Heart left ventricle (tissue), 16 donors: ENCODE results near the gene ROPN1. TPM values are rescaled to one million over a fixed set of nuclear protein-coding genes. Genes with fewer than 3 reads are reported as not detected.
"Not testable (repeated sequence)": the region's sequence is repeated elsewhere in the genome, so short reads cannot be mapped to it uniquely, and the experiment has no call there.

Experiments used
- ATAC-seq, 4 donors: fragments of 200-7000 bp; cut with Tn5 transposase; one replicate each; pipeline ENCODE4 v1.9.1; 2020 to 2022; ENCODE audit warnings: moderate library complexity in 4 of 4, mild to moderate bottlenecking in 3 of 4, moderate number of reproducible peaks in 1 of 4
- DNase-seq, 5 donors: peaks; one replicate each; pipeline ENCODE4 v3.0.0-alpha.2; 2020
- H3K27ac ChIP-seq, 12 donors: fragments of 200-600 bp; sonication (generic) in 4 of 12; one replicate each; pipeline versions ENCODE4 v1.5.0 to v1.8.0; 2016 to 2022; ENCODE audit warnings: mild to moderate bottlenecking in 2 of 12
- H3K27me3 ChIP-seq, 9 donors: fragments of 200-600 bp; sonication (generic) in 2 of 9; one replicate each; pipeline versions ENCODE4 v1.5.1 to v1.8.0; 2016 to 2022; ENCODE audit warnings: mild to moderate bottlenecking in 3 of 9
- H3K36me3 ChIP-seq, 9 donors: fragments of 200-600 bp; sonication (generic) in 2 of 9; one replicate each; pipeline versions ENCODE4 v1.5.0 to v1.8.0; 2018 to 2022; ENCODE audit warnings: mild to moderate bottlenecking in 2 of 9
- H3K4me1 ChIP-seq, 12 donors: fragments of 200-600 bp; sonication (generic) in 4 of 12; one replicate each; pipeline versions ENCODE4 v1.5.0 to v1.8.0; 2016 to 2022; ENCODE audit warnings: mild to moderate bottlenecking in 3 of 12
- H3K4me3 ChIP-seq, 12 donors: fragments of 200-600 bp; sonication (generic) in 4 of 12; one replicate each; pipeline versions ENCODE4 v1.5.0 to v1.8.0; 2017 to 2022; ENCODE audit warnings: mild to moderate bottlenecking in 9 of 12, moderate library complexity in 4 of 12
- H3K9me3 ChIP-seq, 12 donors: fragments of 200-600 bp; sonication (generic) in 4 of 12; one replicate each; pipeline versions ENCODE4 v1.5.0 to v1.8.0; 2016 to 2022; ENCODE audit warnings: mild to moderate bottlenecking in 1 of 12
- CTCF ChIP-seq, 12 donors: fragments of 200-600 bp; sonication (generic) in 4 of 12; IDR thresholded peaks; one replicate each; pipeline versions ENCODE4 v1.5.0 to v1.8.0; 2018 to 2022; ENCODE audit warnings: antibody characterized with exemption in 12 of 12, mild to moderate bottlenecking in 5 of 12
- POLR2A ChIP-seq, 2 donors: fragments of 450-650 bp; IDR thresholded peaks; one replicate each; pipeline ENCODE4 v1.6.1; 2017; ENCODE audit warnings: antibody characterized with exemption in 2 of 2, mild to moderate bottlenecking in 2 of 2, moderate library complexity in 2 of 2
- WGBS, 4 donors: extraction: QIAGEN DNeasy Blood & Tissue Kit in 2 of 4; methylation state at CpG; one replicate each; pipeline versions ENCODE4 v1.1.5 to v1.1.7; 2013 to 2018; 5-methylcytosine and 5-hydroxymethylcytosine counted together
- intact Hi-C, 10 donors: fragments of 100-400 bp; cut with DNase I; formaldehyde crosslinking; loops; one replicate each; pipeline versions ENCODE4 v1.11.1 to v1.14.2; 2022
- long read RNA-seq, 3 donors: library from polyadenylated mRNA; unstranded; transcript quantifications; one replicate each; pipeline ENCODE4 v2.0.0, GENCODE V29; 2020 to 2021
- polyA plus RNA-seq, 2 donors: library from polyadenylated mRNA; stranded (reverse); fragments of 200-250 nt; gene quantifications; one replicate each; pipeline ENCODE4 v1.2.3, GENCODE V29; 2013
- total RNA-seq, 9 donors: library from RNA; depleted of rRNA in 2 of 9; stranded (reverse); fragments of >200 nt in 2 of 9; fragmentation: NEBNext Ultra II Directional in 3 of 9; extraction: Animal tissue kit (Norgen Biotek cat#: 25700) in 3 of 9; gene quantifications; one replicate each; pipeline versions ENCODE4 v1.1.0 to v1.2.4, GENCODE V29; 2016 to 2023
- donor health status: ischemic (EF 13 %, LVEDD 7.1; RV severe dilation, severe dysfunction).
- donor health status: healthy with polysubstance abuse.
- donor health status: DM: no; HTN: yes; CAD: no.
- donor health status: DM: no; HTN: no; CAD: no.
- donor health status: ischemic (EF 25% LVEDD 6.9; RV normal size, moderate dysfunction).
- donor health status: ischemic (EF 25% LVEDD 5.7; RV mildly dilated, moderate dysfunction).
- donor health status: healthy.
- donor health status: DM: yes; HTN: yes; CAD: no.
- donor health status: ischemic (EF 35%, LVEDD 5.7; RV mildly dilated, moderate dysfunction).
- donor health status: nonischemic (EF 11% LVEDD 7.7; RV severe dilation, severe dysfunction).
- donor health status: DM: yes; HTN: yes; CAD: no.
- donor health status: PGD.
- donor health status: ischemic (EF 29% LVEDD 5.4; RV normal size, mild dysfunction).
- donor health status: nonischemic (EF 23%, LVEDD 6.1; RV moderate dilation, normal function).

Gene ROPN1
- total RNA-seq (under 1 TPM in 5 of 9 donors, not detected in 4; 0.21 to 0.67 (median 0.50) TPM), polyA plus RNA-seq (under 1 TPM; 0.19 to 0.28 TPM)
- long read RNA-seq, donor 1, result 0 reads
- long read RNA-seq, donor 2, result 0 reads
- long read RNA-seq, donor 3, result 0 reads

DNA sequence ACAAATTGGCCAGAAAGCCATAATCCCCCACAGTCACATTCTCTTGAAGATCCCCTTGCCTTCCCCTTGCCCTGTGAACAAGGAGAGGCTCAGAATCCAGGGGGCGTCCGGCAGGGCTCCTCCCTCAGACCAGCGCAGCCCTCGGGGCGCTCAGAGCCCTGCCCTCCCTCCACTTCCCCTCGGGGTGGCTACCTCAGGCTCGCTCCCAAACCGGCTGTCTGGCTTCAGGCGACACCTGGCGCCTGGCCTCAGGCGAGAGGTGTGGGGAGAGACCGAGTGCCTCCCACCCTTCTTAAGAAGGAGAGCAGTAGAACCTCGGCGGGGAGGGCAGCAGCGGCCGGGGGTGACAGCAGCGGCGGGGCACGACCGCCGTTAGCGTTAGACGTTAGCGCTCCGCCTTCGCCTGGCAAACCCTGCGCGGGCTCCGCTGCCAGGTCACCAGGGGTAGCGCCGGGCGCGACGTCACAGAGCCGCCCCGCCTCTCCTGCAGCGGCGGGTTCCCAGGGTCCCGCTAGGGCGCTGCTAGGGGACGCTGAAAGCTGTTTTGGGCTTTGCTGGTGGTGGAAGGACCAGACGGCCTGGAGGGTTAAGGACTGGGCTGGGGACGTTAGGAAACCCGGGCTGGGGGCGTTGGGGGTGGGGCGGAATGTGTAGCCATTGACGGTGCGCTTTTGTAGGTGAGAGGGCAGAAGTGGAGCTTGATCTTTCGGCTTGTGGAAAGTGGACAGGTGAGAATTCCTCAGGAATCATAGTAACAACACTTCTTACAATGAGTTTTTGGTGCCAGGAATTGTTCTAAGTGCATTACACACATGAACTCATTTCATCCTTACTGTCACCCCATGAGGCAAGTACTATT, at the start of gene ROPN1:
Gene ROPN1 (minus strand): TSS at position 395 of the 859 bp plus-strand sequence. CDS start 11,643 bp downstream, outside the sequence.
- peaks cover 0 to 15% (median 0%) of the 10 kb centered on the region in 9 donors for H3K27me3 ChIP-seq
- H3K27ac ChIP-seq, H3K4me1 ChIP-seq, DNase-seq, H3K9me3 ChIP-seq, intact Hi-C loops, H3K36me3 ChIP-seq: not testable (repeated sequence)
- peak; percentile 51 to 93 (median 92) for ATAC-seq
- H3K4me3 ChIP-seq, result peak within 1 kb of the TSS in 4 of 12 donors; percentile 25 to 38 (median 26)
- 3 to 13% (median 4%) methylated on average over 3 to 7 of the region's 49 CpGs for WGBS, 4 donors

DNA sequence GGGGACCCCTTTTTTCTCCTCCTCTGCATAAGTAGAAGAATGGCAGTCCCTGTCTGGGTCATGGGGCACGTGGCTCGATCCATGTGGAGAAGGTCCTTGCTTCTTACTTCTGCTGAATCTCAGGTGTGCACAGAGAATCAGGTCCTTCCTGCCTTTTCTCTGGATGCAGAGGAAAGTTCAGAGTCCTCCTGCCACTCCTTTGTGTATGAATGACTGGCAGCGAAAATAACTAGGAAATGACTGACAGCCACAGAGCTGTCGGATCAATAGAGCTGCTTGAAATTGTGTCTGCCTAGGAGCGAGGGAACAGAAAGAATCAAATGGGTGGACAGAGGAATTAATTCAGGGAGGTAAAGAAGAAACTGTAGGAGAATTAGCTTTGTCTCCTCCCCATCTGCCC, 49.6 kb upstream of the ROPN1 start:
- no peaks in the 10 kb centered on the region for H3K36me3 ChIP-seq
- DNase-seq, result no peak
- 94 to 97% (median 96%) methylated on average over 5 of the region's 5 CpGs for WGBS, 4 donors
- ATAC-seq, result no peak
- intact Hi-C loops, result no loop called here
- no peak overlapping the region for H3K27ac ChIP-seq
- no peak overlapping the region for H3K4me3 ChIP-seq
- H3K9me3 ChIP-seq, result peaks cover 0 to 8% (median 0%) of the 10 kb centered on the region in 12 donors
- peaks cover 0 to 4% (median 0%) of the 10 kb centered on the region in 9 donors for H3K27me3 ChIP-seq
- TF ChIP-seq CTCF (IDR thresholded peaks at IDR 0.05) (no peak), POLR2A (IDR thresholded peaks at IDR 0.05) (no peak)
- H3K4me1 ChIP-seq, result peaks cover 0 to 21% (median 0%) of the 10 kb centered on the region in 12 donors

DNA sequence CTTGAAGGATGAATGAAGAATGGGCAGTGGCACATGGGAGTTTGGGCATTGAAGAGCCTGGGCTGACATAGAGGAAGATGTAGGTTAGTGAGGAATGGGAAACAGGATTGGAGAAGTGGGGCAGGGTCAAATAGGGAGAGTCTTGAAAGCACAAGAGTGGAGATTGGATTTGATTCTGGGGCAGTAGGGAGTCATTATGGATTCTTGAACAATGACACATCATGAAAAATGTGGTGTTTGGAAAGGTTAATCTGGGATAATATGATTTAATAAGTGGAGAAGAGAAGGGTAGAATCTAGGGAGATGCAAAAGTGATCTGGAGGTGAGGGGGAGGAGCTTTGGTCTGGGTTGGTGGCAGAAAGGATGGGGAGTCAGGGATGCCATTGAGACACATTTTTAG, 45.4 kb upstream of the ROPN1 start:
- intact Hi-C loops, result loop anchor here in 1 of 10 donors (10.0 kb wide), 1 partner anchor 237 kb away; no protein-coding TSS in a partner anchor
- ATAC-seq, result no peak
- H3K27me3 ChIP-seq, result peaks cover 0 to 32% (median 0%) of the 10 kb centered on the region in 9 donors

GRCh38 chr3:124036214-124036613, 44.3 kb upstream of the ROPN1 start:
- H3K4me3 ChIP-seq, DNase-seq, H3K36me3 ChIP-seq, ATAC-seq, H3K27ac ChIP-seq, H3K9me3 ChIP-seq: not testable (repeated sequence)
- Histone ChIP-seq H3K27me3 (peaks cover 0 to 42% (median 0%) of the 10 kb centered on the region in 9 donors), H3K4me1 (peaks cover 0 to 45% (median 10%) of the 10 kb centered on the region in 12 donors)
- intact Hi-C loops, result loop anchor here in 1 of 10 donors (10.0 kb wide), 1 partner anchor 239 kb away; no protein-coding TSS in a partner anchor
- WGBS, 4 donors, result 96 to 99% (median 98%) methylated on average over 3 of the region's 3 CpGs

More for the DNA sequence above, 45.4 kb upstream of the ROPN1 start:
- H3K27ac ChIP-seq, result no peak overlapping the region
- peaks cover 0 to 8% (median 0%) of the 10 kb centered on the region in 12 donors for H3K9me3 ChIP-seq
- no peak overlapping the region for H3K4me3 ChIP-seq
- no peak for DNase-seq
- peaks cover 0 to 40% (median 6%) of the 10 kb centered on the region in 12 donors for H3K4me1 ChIP-seq
- no peak for TF ChIP-seq POLR2A (IDR thresholded peaks at IDR 0.05)
- no peak for TF ChIP-seq CTCF (IDR thresholded peaks at IDR 0.05)
- H3K36me3 ChIP-seq, result no peaks in the 10 kb centered on the region
